ENCODE data around the gene ANXA6.
A peak's percentile ranks its signal among the peaks of the same experiment; 100 is the strongest.

The ANXA6 gene

DNA sequence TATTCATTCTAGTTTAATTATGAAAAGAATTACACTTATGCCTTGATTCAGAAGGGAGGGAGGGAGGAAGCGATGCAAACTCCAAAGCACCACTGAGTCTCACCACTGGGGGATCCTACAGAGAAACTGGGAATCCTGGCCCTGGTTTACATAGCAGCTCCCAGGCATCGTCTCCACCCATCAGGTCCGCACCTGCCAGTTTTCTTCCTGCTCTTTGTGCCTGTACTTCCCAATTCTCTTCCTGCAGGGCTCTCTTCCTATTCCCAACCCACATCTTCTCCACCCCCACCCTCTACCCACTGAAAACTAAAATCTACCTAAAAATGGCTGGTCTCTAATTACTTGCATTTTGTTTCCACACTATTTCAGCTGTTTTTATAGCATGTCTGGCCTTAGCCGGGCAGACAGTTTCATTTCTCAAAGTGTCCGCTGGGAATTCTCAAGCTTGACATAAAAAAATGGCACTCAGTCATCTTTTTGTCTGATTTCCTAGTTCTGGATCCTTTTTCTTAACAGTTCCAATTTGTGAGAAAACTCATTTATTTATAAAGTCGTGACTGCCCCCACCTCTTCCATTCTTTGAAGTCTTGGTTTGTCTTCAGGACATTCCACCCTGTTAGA lies 75.2 kb downstream of the ANXA6 start:
- H3K4me3 ChIP-seq (ENCODE audit: low read length) = no peak overlapping the region
- peak; percentile 46 for TF ChIP-seq CTCF (conservative IDR thresholded peaks at IDR 0.05; ENCODE audit: low read depth, low read length)
- DNase-seq (ENCODE audit: low read depth) = no peak

DNA sequence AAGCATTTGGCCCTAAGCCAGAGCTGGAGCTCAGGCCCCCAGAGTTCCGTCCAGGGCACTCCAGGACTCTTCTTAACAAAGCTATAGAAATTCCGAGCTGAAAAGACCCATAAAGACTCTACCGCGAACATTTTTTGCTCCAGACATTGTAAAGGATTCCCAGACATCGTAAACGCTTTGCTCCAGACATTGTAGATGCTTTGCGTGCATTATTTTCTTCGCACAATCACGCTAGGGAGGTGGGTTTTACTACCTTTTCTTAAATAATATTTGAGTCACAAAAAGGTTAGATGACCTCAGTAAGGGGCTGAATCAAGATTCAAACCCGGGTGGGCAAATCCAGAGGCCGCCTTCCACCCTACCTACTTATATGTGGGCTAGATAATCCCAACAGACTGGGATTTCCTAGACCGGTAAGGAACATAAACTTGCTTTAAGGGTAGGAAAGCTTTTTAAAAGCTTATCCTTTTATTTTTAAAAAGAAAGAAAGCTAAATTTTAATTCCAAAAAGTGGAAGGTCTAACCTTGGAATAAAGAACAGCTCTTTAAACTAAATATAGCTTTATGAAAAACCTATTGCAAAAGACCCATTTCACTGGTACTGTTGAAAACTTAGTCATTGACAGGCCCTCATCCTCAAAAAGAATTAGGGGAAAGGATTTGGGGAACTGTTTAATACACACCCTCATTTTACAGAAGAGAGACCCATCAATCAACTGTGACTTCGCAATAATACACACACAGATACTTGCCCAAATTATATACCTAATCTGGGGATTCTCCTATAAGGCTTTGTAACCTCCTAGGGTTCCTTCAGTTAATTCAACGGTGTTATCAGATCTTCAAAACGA lies 75.9 kb downstream of the ANXA6 start:
- H3K4me3 ChIP-seq (ENCODE audit: low read length) = peak overlapping the region; percentile 81
- DNase-seq (ENCODE audit: low read depth) = no peak
- TF ChIP-seq CTCF (conservative IDR thresholded peaks at IDR 0.05; ENCODE audit: low read depth, low read length) = no peak

- peak within 1 kb of the TSS; percentile 81 for H3K4me3 ChIP-seq (ENCODE audit: low read length)
- TF ChIP-seq CTCF (conservative IDR thresholded peaks at IDR 0.05; ENCODE audit: low read depth, low read length) = no peak
- peak; percentile 59 for DNase-seq (ENCODE audit: low read depth)
These were observed 76.8 kb downstream of the ANXA6 start, which contains the start of gene TNIP1 for GRCh38 chr5:151080613-151081430. Gene TNIP1 (minus strand): TSS chr5:151081034. CDS start chr5:151065095, 15,939 bp downstream.

DNA sequence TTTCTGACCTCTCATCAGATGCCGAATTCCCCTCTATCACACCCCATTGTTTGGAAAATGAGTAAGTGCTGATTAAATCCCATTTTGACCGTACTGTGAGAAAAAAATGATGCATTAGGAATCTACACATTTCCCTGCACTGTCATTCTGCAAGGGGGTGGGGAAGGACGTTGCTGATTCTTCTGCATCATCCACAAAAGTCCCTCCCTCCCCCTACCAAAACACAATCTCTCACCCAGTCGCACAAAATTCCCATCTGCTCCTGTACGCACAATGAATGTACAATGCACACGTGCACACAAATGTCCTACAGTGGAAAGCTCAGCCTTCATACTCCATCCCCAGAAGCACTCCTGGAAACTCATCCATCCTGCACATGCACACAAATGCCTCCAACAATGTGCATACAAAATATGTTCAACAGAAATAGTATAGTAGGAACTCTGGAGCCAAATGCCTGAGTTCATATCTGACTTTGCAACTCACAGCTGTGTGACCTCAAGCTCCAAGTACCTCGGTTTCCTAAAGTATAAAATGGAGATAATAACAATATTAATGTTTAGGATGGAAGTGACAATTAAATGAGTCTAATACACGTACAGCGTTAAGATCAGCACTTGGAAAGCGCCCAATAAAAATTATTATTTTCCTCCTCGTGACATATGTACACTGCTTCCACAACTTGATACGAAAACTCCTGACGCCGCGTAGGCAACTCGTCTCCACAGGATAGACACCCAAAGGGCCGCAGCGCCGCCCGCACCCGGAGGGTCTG lies 77.6 kb downstream of the ANXA6 start:
- DNase-seq (ENCODE audit: low read depth) = no peak
- H3K4me3 ChIP-seq (ENCODE audit: low read length) = peak overlapping the region; percentile 81
- no peak for TF ChIP-seq CTCF (conservative IDR thresholded peaks at IDR 0.05; ENCODE audit: low read depth, low read length)

GRCh38 chr5:151078490-151079262 lies 78.9 kb downstream of the ANXA6 start:
- no peak overlapping the region for H3K4me3 ChIP-seq (ENCODE audit: low read length)
- TF ChIP-seq CTCF (conservative IDR thresholded peaks at IDR 0.05; ENCODE audit: low read depth, low read length) = no peak
- DNase-seq (ENCODE audit: low read depth) = no peak

GRCh38 chr5:151077967-151078366 lies 79.6 kb downstream of the ANXA6 start:
- no peak for TF ChIP-seq CTCF (conservative IDR thresholded peaks at IDR 0.05; ENCODE audit: low read depth, low read length)
- no peak for DNase-seq (ENCODE audit: low read depth)
- no peak overlapping the region for H3K4me3 ChIP-seq (ENCODE audit: low read length)

All from retinal pigment epithelial cell (primary cell).